Activated B cell treated with CpG ODN at 0.5 μM for 24 hours (primary cell): Measurements from ENCODE around the gene YARS2. TPM values are rescaled to one million over a fixed set of nuclear protein-coding genes. Genes with fewer than 3 reads are reported as not detected.

Source experiments
- ATAC-seq: fragments of 200-7000 bp; cut with Tn5 transposase; one replicate; pipeline ENCODE4 v1.10.0; 2021; ENCODE audit warnings: low read depth, mild to moderate bottlenecking, moderate library complexity
- CTCF ChIA-PET: fragments of 350-600 bp; sonication (Branson Sonifier 250); formaldehyde crosslinking; loops from one replicate; lab custom pipeline; 2021; ENCODE audit warnings: antibody characterized with exemption; lab: Charles Lee
- POLR2A ChIA-PET: fragments of 350-600 bp; sonication (Branson Sonifier 250); formaldehyde crosslinking; loops from one replicate; lab custom pipeline; 2021; ENCODE audit warnings: antibody characterized with exemption; lab: Charles Lee
- DNase-seq: peaks from one replicate; pipeline ENCODE4 v3.0.0; 2022
- H3K27ac Mint-ChIP-seq: one replicate; pipeline ENCODE4 v1.8.0; 2020; ENCODE audit warnings: mixed read lengths
- H3K27me3 Mint-ChIP-seq: one replicate; pipeline ENCODE4 v1.8.0; 2021; ENCODE audit warnings: mixed read lengths
- H3K36me3 Mint-ChIP-seq: one replicate; pipeline ENCODE4 v1.8.0; 2021; ENCODE audit warnings: low read depth, mixed read lengths
- H3K4me1 Mint-ChIP-seq: one replicate; pipeline ENCODE4 v1.8.0; 2021; ENCODE audit warnings: mixed read lengths
- H3K4me3 Mint-ChIP-seq: one replicate; pipeline ENCODE4 v1.8.0; 2020; ENCODE audit warnings: mild to moderate bottlenecking, mixed read lengths
- H3K9me3 Mint-ChIP-seq: one replicate; pipeline ENCODE4 v1.8.0; 2020; ENCODE audit warnings: mixed read lengths
- intact Hi-C: fragments of 100-400 bp; cut with micrococcal nuclease; formaldehyde crosslinking; loops from one replicate; pipeline ENCODE4 v1.15.1; 2024
- total RNA-seq: library from RNA; stranded (reverse); gene quantifications from 2 replicates; pipeline ENCODE4 v1.2.3, GENCODE V29; 2022
- TF ChIP-seq, protein P1 (sequence below): fragments of 200-600 bp; IDR thresholded peaks from one replicate; pipeline ENCODE4 v1.8.0; 2022; ENCODE audit warnings: antibody characterized with exemption, mild to moderate bottlenecking

Gene YARS2
- 19.6 and 23.2 TPM in 2 replicates for total RNA-seq

DNA sequence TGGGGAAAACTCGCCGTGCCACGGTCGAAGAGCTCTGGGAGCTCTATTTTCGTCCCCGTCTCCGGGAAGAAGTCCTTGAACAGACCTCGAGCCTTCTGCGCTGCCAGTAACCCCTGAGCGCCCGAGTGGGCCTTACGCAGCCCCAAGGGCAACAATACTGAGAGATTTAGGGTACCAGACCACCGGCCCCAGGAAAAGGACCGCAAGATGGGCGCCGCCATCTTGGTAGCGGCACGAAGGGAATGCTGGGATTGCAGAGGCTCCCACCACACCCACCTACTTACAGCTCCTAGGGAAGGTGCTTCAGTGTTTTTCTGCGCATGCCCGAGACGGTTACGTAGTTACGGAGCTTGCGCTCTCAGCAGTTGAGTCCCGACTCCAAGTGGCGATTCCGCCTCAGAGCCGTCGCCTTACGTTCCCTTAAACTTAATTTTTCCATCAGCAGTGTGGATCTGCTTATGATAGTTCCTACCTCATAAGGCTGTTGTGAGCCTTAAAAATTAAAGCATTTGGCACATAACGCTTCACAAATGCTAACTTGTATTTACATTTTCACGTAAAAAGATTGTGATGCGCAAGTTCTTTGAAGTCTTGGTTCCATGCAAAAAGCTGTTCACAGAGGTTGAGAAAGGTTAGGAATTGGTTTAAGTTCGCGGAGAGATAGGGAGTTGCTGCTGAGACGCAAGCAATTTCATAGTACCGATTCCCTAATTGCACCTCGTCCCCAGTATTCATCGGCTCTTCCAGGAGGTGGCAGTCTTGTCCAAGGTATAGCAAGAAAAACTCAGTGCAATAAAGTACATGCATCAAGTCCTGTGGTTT, at the start of gene YARS2:
Gene YARS2 (minus strand): TSS at position 244 of the 822 bp plus-strand sequence. CDS start 23 bp downstream, at position 221.
- H3K27ac Mint-ChIP-seq = peak within 1 kb of the TSS; percentile 92
- no peaks in the 10 kb centered on the region for H3K27me3 Mint-ChIP-seq
- ATAC-seq (peak; percentile 87), DNase-seq (peak; percentile 75)
- no peaks in the 10 kb centered on the region for H3K9me3 Mint-ChIP-seq
- H3K4me1 Mint-ChIP-seq = peaks cover 17% of the 10 kb centered on the region
- H3K4me3 Mint-ChIP-seq = peak within 1 kb of the TSS; percentile 95
- intact Hi-C loops = loop anchor here (1.0 to 5.0 kb wide), 10 partner anchors 77 to 2001 kb away; partner anchors contain the start of genes ALG10, CAPRIN2, DNM1L and SINHCAF
- ChIA-PET CTCF (interaction anchor here (0.7 to 3.5 kb wide), 14 partner anchors 11 to 1482 kb away, joined by 3 to 51 read pairs (median 4); partner anchors contain the start of gene ALG10), POLR2A (interaction anchor here (0.6 to 2.0 kb wide), 12 partner anchors 10 to 1430 kb away, joined by 3 to 77 read pairs (median 4); partner anchors contain the start of genes ALG10, DNM1L and SINHCAF)
- TF ChIP-seq, protein P1, sequence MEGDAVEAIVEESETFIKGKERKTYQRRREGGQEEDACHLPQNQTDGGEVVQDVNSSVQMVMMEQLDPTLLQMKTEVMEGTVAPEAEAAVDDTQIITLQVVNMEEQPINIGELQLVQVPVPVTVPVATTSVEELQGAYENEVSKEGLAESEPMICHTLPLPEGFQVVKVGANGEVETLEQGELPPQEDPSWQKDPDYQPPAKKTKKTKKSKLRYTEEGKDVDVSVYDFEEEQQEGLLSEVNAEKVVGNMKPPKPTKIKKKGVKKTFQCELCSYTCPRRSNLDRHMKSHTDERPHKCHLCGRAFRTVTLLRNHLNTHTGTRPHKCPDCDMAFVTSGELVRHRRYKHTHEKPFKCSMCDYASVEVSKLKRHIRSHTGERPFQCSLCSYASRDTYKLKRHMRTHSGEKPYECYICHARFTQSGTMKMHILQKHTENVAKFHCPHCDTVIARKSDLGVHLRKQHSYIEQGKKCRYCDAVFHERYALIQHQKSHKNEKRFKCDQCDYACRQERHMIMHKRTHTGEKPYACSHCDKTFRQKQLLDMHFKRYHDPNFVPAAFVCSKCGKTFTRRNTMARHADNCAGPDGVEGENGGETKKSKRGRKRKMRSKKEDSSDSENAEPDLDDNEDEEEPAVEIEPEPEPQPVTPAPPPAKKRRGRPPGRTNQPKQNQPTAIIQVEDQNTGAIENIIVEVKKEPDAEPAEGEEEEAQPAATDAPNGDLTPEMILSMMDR = no peak
- peaks cover 35% of the 10 kb centered on the region for H3K36me3 Mint-ChIP-seq

DNA sequence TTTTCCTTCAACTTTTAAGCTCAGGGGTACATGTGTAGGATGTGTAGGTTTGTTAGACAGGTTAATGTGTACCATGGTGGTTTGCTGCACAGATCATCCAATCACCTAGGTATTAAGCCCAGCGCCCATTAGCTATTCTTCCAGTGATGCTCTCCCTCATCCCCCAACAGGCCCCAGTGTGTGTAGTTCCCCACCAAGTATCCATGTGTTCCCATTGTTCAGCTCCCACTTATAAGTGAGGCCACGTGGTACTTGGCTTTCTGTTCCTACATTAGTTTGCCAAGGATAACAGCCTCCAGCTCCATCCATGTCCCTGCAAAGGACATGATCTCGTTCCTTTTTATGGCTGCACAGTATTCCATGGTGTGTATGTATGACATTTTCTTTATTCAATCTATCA, 48.6 kb upstream of the YARS2 start:
- H3K4me1 Mint-ChIP-seq = no peaks in the 10 kb centered on the region
- ATAC-seq (no peak), DNase-seq (no peak)
- intact Hi-C loops = no loop called here
- ChIA-PET CTCF (no interaction called here), POLR2A (no interaction called here)
- no peak overlapping the region for H3K4me3 Mint-ChIP-seq
- no peaks in the 10 kb centered on the region for H3K27me3 Mint-ChIP-seq
- H3K36me3 Mint-ChIP-seq = no peaks in the 10 kb centered on the region
- peaks cover 12% of the 10 kb centered on the region for H3K9me3 Mint-ChIP-seq
- TF ChIP-seq, protein P1 = no peak
- H3K27ac Mint-ChIP-seq = no peak overlapping the region

DNA sequence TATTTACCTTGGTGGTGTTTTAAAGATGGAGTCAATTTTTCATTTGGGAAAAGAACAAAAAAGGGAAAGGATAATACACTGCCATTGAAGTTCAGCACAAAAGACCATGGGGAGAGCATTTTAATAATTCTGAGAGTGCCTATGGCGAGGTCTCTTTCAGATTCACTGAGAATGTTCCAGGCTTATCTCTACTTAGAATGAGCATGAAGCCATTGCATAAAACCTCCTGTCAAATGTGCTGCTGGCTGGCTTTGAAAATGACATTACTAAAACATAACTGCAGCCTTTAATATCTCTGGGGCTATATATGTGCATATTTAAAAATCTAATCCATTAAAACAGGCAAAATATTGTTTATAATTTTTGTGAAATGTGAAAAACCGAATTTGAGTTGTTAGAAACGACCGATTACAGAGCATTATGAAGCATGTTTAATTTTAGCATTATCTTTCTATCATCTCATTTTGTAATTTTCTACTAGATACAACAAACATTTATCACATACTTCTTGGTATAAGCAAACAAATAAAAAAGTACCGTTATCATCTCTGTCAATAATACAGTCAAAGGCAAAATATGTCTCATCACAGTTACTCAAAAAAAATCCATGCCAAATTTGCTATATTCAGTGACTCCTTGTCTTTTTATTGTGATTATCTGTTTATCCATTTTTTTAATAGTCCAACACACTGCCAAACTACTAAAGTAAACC, 45.7 kb upstream of the YARS2 start:
- intact Hi-C loops = no loop called here
- TF ChIP-seq, protein P1 = no peak
- H3K4me3 Mint-ChIP-seq = no peak overlapping the region
- H3K9me3 Mint-ChIP-seq = peaks cover 4% of the 10 kb centered on the region
- ChIA-PET CTCF (no interaction called here), POLR2A (no interaction called here)
- H3K27me3 Mint-ChIP-seq = no peaks in the 10 kb centered on the region
- no peak for DNase-seq
- no peaks in the 10 kb centered on the region for H3K36me3 Mint-ChIP-seq
- no peaks in the 10 kb centered on the region for H3K4me1 Mint-ChIP-seq
- no peak for ATAC-seq
- no peak overlapping the region for H3K27ac Mint-ChIP-seq

DNA sequence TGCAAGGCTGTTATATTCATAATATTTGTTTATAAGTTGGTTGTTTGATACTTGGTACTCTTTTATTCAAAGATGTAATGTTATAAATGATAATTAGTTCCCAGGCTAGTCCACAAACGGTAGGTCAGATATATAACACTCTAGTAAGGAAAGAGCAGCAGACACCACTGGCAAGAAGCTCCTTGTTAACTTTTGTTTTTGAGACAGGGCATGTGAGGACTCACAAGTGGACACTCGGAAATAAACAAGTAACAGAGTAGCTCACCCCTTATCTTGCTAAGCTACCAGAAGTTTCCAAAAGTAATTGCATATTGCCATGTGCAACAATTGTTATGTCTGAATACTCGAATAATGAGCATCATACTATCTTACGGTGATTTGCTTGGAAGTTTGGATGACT, 38.6 kb upstream of the YARS2 start:
- no peak for ATAC-seq
- H3K36me3 Mint-ChIP-seq = no peaks in the 10 kb centered on the region
- peaks cover 4% of the 10 kb centered on the region for H3K9me3 Mint-ChIP-seq
- H3K4me1 Mint-ChIP-seq = no peaks in the 10 kb centered on the region
- peaks cover 3% of the 10 kb centered on the region for H3K27me3 Mint-ChIP-seq
- TF ChIP-seq, protein P1 = no peak
- ChIA-PET CTCF (no interaction called here), POLR2A (no interaction called here)
- H3K27ac Mint-ChIP-seq = no peak overlapping the region
- no peak for DNase-seq
- intact Hi-C loops = no loop called here
- no peak overlapping the region for H3K4me3 Mint-ChIP-seq

DNA sequence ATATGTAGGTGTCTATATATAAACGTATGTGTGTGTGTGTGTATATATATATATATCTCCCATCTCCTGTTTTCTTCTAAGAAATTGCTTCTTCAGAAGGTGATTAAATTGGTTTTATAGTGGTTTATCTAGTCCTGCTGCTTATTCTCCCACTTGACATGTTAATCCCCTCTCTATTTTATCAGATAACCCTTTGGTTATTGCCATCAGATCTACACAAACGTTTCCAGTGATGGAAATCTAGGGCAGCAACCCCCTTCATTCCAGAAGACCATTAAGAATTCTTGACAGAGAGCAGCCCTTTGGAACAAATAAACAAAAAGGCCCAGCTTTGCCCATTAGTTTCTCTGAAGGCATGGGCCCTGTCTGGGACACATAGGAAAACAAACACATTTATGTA, 34.2 kb upstream of the YARS2 start:
- ATAC-seq = no peak
- H3K9me3 Mint-ChIP-seq = no peaks in the 10 kb centered on the region
- POLR2A ChIA-PET = no interaction called here

More for the DNA sequence above, 34.2 kb upstream of the YARS2 start:
- intact Hi-C loops = no loop called here
- no peak overlapping the region for H3K27ac Mint-ChIP-seq
- CTCF ChIA-PET = no interaction called here
- H3K4me1 Mint-ChIP-seq = no peaks in the 10 kb centered on the region
- no peak for DNase-seq
- no peak overlapping the region for H3K4me3 Mint-ChIP-seq
- TF ChIP-seq, protein P1 = no peak
- H3K27me3 Mint-ChIP-seq = peaks cover 2% of the 10 kb centered on the region
- no peaks in the 10 kb centered on the region for H3K36me3 Mint-ChIP-seq
